PC-9 (cell line): Measurements from ENCODE around the gene MGAT5. TPM values are rescaled to one million over a fixed set of nuclear protein-coding genes. Genes with fewer than 3 reads are reported as not detected.

ENCODE experiments used
- BruUV-seq: library from RNA; stranded (reverse); fragments of 400-500 nt; replicated peaks from 2 replicates; lab custom pipeline; 2021; lab: Mats Ljungman, UMichigan
- CTCF ChIA-PET: fragments of 300-600 bp; sonication (Branson Sonifier 250); formaldehyde crosslinking; loops from one replicate; lab custom pipeline; 2022; ENCODE audit warnings: antibody characterized with exemption; lab: Charles Lee
- POLR2A ChIA-PET: fragments of 300-600 bp; sonication (Branson Sonifier 250); formaldehyde crosslinking; loops from one replicate; lab custom pipeline; 2022; ENCODE audit warnings: antibody characterized with exemption; ENCODE audit not compliant: unreplicated experiment; lab: Charles Lee
- DNase-seq, 2 experiments: peaks; one replicate each; pipeline versions ENCODE4 v3.0.0 to v3.0.0-alpha.2; 2015 to 2022; ENCODE audit warnings: mixed read lengths in 1 of 2
- H2AFZ ChIP-seq: fragments of 200-600 bp; sonication (generic); 2 replicates; pipeline ENCODE4 v1.8.1; 2017; ENCODE audit warnings: antibody characterized with exemption
- H3F3A ChIP-seq: fragments of 200-600 bp; sonication (generic); 2 replicates; pipeline ENCODE4 v1.8.1; 2017; ENCODE audit warnings: antibody characterized with exemption, mild to moderate bottlenecking, low read depth; ENCODE audit not compliant: insufficient read depth
- H3K27ac ChIP-seq: fragments of 200-600 bp; sonication (generic); 2 replicates; pipeline ENCODE4 v1.6.1; 2016; ENCODE audit warnings: mixed run types
- H3K27me3 ChIP-seq: fragments of 200-600 bp; sonication (generic); 2 replicates; pipeline ENCODE4 v1.6.1; 2016; ENCODE audit warnings: low read depth, mixed run types; ENCODE audit not compliant: insufficient read depth
- H3K36me3 ChIP-seq: fragments of 200-600 bp; sonication (generic); 2 replicates; pipeline ENCODE4 v1.6.1; 2016; ENCODE audit warnings: low read depth, mixed run types
- H3K4me1 ChIP-seq: fragments of 200-600 bp; sonication (generic); replicated peaks from 2 replicates; pipeline ENCODE4 v1.6.1; 2016; ENCODE audit warnings: mixed run types; ENCODE audit not compliant: insufficient read depth
- H3K4me2 ChIP-seq: fragments of 200-600 bp; sonication (generic); 2 replicates; pipeline ENCODE4 v1.6.1; 2017; ENCODE audit warnings: mixed run types
- H3K4me3 ChIP-seq: fragments of 200-600 bp; sonication (generic); 2 replicates; pipeline ENCODE4 v1.6.1; 2016; ENCODE audit warnings: mixed run types
- H3K79me2 ChIP-seq: fragments of 200-600 bp; sonication (generic); 2 replicates; pipeline ENCODE4 v1.6.1; 2017; ENCODE audit warnings: low read depth, mixed run types
- H3K9me2 ChIP-seq: fragments of 200-600 bp; sonication (generic); 2 replicates; pipeline ENCODE4 v1.8.1; 2017; ENCODE audit warnings: mild to moderate bottlenecking; ENCODE audit not compliant: insufficient read depth
- H3K9me3 ChIP-seq: fragments of 200-600 bp; sonication (generic); 2 replicates; pipeline ENCODE4 v1.8.1; 2016; ENCODE audit warnings: low read depth; ENCODE audit not compliant: insufficient read depth
- H4K20me1 ChIP-seq: fragments of 200-600 bp; sonication (generic); 2 replicates; pipeline ENCODE4 v1.8.1; 2017; ENCODE audit not compliant: insufficient read depth
- CTCF ChIP-seq: fragments of 200-600 bp; sonication (generic); conservative IDR thresholded peaks from 2 replicates; pipeline ENCODE4 v1.6.1; 2017; ENCODE audit warnings: mixed run types, antibody characterized with exemption, mild to moderate bottlenecking, moderate library complexity
- EZH2 ChIP-seq: fragments of 200-600 bp; sonication (generic); IDR thresholded peaks from 2 replicates; pipeline ENCODE4 v1.8.0; 2017; ENCODE audit warnings: antibody characterized with exemption, low read depth
- intact Hi-C: fragments of 100-400 bp; cut with micrococcal nuclease; formaldehyde crosslinking; loops from one replicate; pipeline ENCODE4 v1.10.0; 2022; ENCODE audit not compliant: unreplicated experiment
- total RNA-seq: library from RNA; stranded (reverse); gene quantifications from 2 replicates; pipeline ENCODE4 v1.2.3, GENCODE V29; 2021

The MGAT5 gene
- total RNA-seq, 1 experiment from 2014 or later, result 33.5 TPM

DNA sequence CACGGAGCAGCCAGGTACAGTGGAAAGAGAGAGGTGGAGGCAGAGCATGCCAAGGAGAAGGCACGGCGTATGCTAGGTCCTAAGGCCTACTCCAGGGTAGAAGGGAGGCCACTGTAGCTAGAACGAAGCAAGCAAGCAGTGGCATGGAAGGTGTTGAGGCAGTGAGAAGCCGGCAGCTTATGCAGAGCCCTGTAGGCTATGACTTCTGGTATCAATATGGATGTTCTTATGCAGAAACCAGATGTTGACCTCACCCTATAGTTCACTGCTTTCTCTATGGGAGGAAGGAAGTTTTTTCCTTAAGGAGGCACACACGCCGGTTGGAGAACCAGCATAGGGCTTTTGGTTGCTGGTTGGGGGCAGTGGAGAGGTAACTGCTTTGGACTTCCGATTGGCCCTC is 6.1 kb downstream of the MGAT5 start:
- Histone ChIP-seq H3K9me2 (no peaks in the 10 kb centered on the region), H3K4me3 (no peak overlapping the region), H2AFZ (no peak overlapping the region), H3K4me2 (no peak overlapping the region), H3K9me3 (no peaks in the 10 kb centered on the region), H3K4me1 (no peaks in the 10 kb centered on the region), H3K79me2 (no peaks in the 10 kb centered on the region), H3K27me3 (no peaks in the 10 kb centered on the region), H3F3A (no peaks in the 10 kb centered on the region), H4K20me1 (no peaks in the 10 kb centered on the region; the same call in 1 of the 2 replicates), H3K27ac (no peak overlapping the region), H3K36me3 (no peaks in the 10 kb centered on the region)
- no TSS peak for BruUV-seq
- CTCF ChIA-PET, result no interaction called here
- intact Hi-C loops, result no loop called here
- DNase-seq, result no peak
- POLR2A ChIA-PET, result no interaction called here
- no peak for TF ChIP-seq EZH2
- TF ChIP-seq CTCF, result no peak

DNA sequence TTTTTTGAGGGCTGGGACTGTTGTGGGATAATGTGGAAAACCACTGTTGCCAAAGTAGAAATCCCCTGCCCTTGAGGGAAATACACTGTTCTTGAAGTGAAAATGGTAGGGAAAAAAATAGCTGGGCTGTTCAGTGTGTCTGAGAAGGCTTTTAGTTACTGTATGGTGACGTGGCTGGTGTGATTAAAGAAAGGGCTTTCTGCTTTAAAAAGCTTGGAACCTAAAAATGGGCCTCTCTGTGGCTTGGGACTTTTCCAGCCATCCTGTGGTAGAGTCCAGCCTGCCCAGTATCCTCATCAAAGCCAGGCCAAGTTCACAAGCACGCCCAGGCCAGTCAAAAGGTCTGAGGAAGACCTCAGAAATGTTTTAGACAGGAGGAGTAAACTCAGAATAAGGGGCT is 6.8 kb downstream of the MGAT5 start:
- ChIA-PET CTCF (no interaction called here), POLR2A (no interaction called here)
- H3F3A ChIP-seq, result no peaks in the 10 kb centered on the region
- H3K9me3 ChIP-seq, result no peaks in the 10 kb centered on the region
- no peaks in the 10 kb centered on the region for H3K9me2 ChIP-seq
- no peak overlapping the region for H3K4me2 ChIP-seq
- H4K20me1 ChIP-seq, result no peaks in the 10 kb centered on the region; the same call in 1 of the 2 replicates
- H3K4me1 ChIP-seq, result no peaks in the 10 kb centered on the region
- TF ChIP-seq CTCF, result no peak
- TF ChIP-seq EZH2, result no peak
- no peak overlapping the region for H3K27ac ChIP-seq
- H3K27me3 ChIP-seq, result no peaks in the 10 kb centered on the region
- no peaks in the 10 kb centered on the region for H3K79me2 ChIP-seq
- no peak overlapping the region for H3K4me3 ChIP-seq
- no peak for DNase-seq
- no peak overlapping the region for H2AFZ ChIP-seq
- H3K36me3 ChIP-seq, result no peaks in the 10 kb centered on the region
- intact Hi-C loops, result no loop called here
- BruUV-seq, result no TSS peak

DNA sequence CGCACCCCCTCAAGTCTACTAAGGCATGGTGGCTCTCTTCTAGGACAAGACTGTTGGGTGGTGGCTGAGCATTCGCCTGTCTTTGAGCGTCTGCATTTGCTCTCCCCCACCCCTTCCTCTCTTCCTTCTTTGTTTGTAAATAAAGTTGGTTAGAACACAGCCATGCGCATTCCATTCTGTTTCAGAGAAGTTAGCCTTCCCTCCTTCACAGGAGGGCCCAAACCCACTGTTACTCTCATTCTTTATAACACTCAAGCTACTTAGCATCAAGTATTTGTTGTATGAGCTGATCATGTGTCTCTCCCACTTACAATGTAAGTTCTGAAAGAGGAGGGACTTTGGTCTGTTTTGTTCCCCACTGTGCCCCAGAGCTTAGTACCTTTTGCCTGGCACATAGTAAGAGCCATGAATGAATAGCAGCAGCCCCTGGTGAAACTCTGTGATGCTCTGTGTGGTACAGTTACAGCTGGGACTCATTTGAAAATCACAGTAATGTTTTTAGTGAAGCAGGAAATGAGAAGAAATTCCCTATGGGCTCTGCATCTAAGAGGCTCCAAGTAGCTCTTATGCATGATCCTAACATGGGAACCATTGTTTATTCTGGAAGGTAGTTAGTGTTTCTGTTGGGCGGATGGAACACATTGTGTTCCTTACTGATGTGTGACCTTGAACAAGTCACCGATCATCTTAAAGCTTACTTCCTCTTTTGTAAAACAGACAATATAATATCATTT is 7.7 kb downstream of the MGAT5 start:
- Histone ChIP-seq H3K36me3 (no peaks in the 10 kb centered on the region), H3K9me3 (no peaks in the 10 kb centered on the region), H4K20me1 (no peaks in the 10 kb centered on the region; the same call in 1 of the 2 replicates), H3K4me2 (no peak overlapping the region), H3F3A (no peaks in the 10 kb centered on the region), H3K4me3 (no peak overlapping the region), H3K9me2 (no peaks in the 10 kb centered on the region), H3K27me3 (no peaks in the 10 kb centered on the region), H3K4me1 (no peaks in the 10 kb centered on the region), H3K27ac (no peak overlapping the region), H2AFZ (no peak overlapping the region), H3K79me2 (no peaks in the 10 kb centered on the region)
- BruUV-seq, result no TSS peak
- ChIA-PET POLR2A (interaction anchor here (0.6 kb wide), 1 partner anchor 11 kb away, joined by 5 read pairs; no protein-coding TSS in a partner anchor), CTCF (no interaction called here)
- intact Hi-C loops, result no loop called here
- TF ChIP-seq CTCF (no peak), EZH2 (no peak)
- no peak for DNase-seq
